Activated CD8-positive, alpha-beta memory T cell treated with anti-CD3 and anti-CD28 coated beads, Interleukin-2, amount 50 U/mL, for 24 hours (primary cell): ENCODE data around the gene NEU3.
A peak's percentile ranks its signal among the peaks of the same experiment; 100 is the strongest.
"Not testable (repeated sequence)": the region's sequence is repeated elsewhere in the genome, so short reads cannot be mapped to it uniquely, and the experiment has no call there.

ENCODE experiments used
- DNase-seq: peaks from one replicate; pipeline ENCODE4 v3.0.0-alpha.2; 2020; ENCODE audit errors: extremely low read depth

NEU3 gene

GRCh38 chr11:75029836-75030631, 41.3 kb downstream of the NEU3 start:
- no peak for DNase-seq

GRCh38 chr11:75031224-75031753, 42.6 kb downstream of the NEU3 start:
- DNase-seq, result no peak

- DNase-seq, result peak; percentile 26
These were observed 43.2 kb downstream of the NEU3 start for GRCh38 chr11:75031771-75032549.

- no peak for DNase-seq
These were observed 43.8 kb downstream of the NEU3 start for GRCh38 chr11:75032550-75032935.

GRCh38 chr11:75033916-75034315, 45.2 kb downstream of the NEU3 start:
- no peak for DNase-seq

GRCh38 chr11:75035256-75035655, 46.5 kb downstream of the NEU3 start:
- no peak for DNase-seq

GRCh38 chr11:75035911-75036565, 47.3 kb downstream of the NEU3 start:
- no peak for DNase-seq

- no peak for DNase-seq
These were observed 51.5 kb downstream of the NEU3 start for GRCh38 chr11:75040167-75040770.

GRCh38 chr11:75041263-75041662, 52.5 kb downstream of the NEU3 start:
- no peak for DNase-seq

GRCh38 chr11:75041821-75042220, 53.1 kb downstream of the NEU3 start:
- not testable (repeated sequence) for DNase-seq

- DNase-seq, result not testable (repeated sequence)
These were observed 55.8 kb downstream of the NEU3 start for GRCh38 chr11:75044381-75045170.

GRCh38 chr11:75046668-75047067, 57.9 kb downstream of the NEU3 start:
- not testable (repeated sequence) for DNase-seq

- DNase-seq, result no peak
These were observed 58.5 kb downstream of the NEU3 start for GRCh38 chr11:75047191-75047590.

GRCh38 chr11:75049501-75050266, 61.0 kb downstream of the NEU3 start:
- not testable (repeated sequence) for DNase-seq

- DNase-seq, result no peak
These were observed 61.8 kb downstream of the NEU3 start for GRCh38 chr11:75050516-75050915.

GRCh38 chr11:75051043-75051442, 62.3 kb downstream of the NEU3 start:
- DNase-seq, result no peak

- no peak for DNase-seq
These were observed 63.7 kb downstream of the NEU3 start for GRCh38 chr11:75052457-75052856.

GRCh38 chr11:75055511-75055910, 66.8 kb downstream of the NEU3 start:
- no peak for DNase-seq

GRCh38 chr11:75056814-75057213, 68.1 kb downstream of the NEU3 start:
- no peak for DNase-seq

GRCh38 chr11:75059299-75059698, 70.6 kb downstream of the NEU3 start:
- DNase-seq, result no peak
